Brain microvascular endothelial cell (primary cell): ENCODE data around the gene CINP.

Source experiments
- DNase-seq: peaks from one replicate; pipeline ENCODE4 v3.0.0-alpha.2; 2020
- H3K27ac ChIP-seq: fragments of 250-450 bp; sonication (Bioruptor Pico); 2 replicates; pipeline ENCODE4 v1.5.1; 2020; ENCODE audit warnings: mild to moderate bottlenecking, moderate library complexity
- H3K27me3 ChIP-seq: fragments of 250-450 bp; sonication (Bioruptor Pico); replicated peaks from 2 replicates; pipeline ENCODE4 v1.5.1; 2020; ENCODE audit warnings: mild to moderate bottlenecking
- H3K36me3 ChIP-seq: fragments of 250-450 bp; sonication (Bioruptor Pico); replicated peaks from 2 replicates; pipeline ENCODE4 v1.5.1; 2020; ENCODE audit warnings: mild to moderate bottlenecking
- H3K4me3 ChIP-seq: 2 replicates; pipeline ENCODE4 v1.5.1; 2011; ENCODE audit warnings: low read depth, mild to moderate bottlenecking, control low read depth, low read length, moderate library complexity
- in situ Hi-C: cut with HindIII; loops from 2 replicates; pipeline ENCODE4 v1.10.0; 2017; ENCODE audit warnings: low sequenced_read_pairs, low pct_ligation_motif_present
- TF ChIP-seq, protein P1 (sequence below): IDR thresholded peaks from 2 replicates; pipeline ENCODE4 v1.5.1; 2011; ENCODE audit warnings: low read depth, mild to moderate bottlenecking, moderate library complexity, low read length, control low read depth, inconsistent platforms; ENCODE audit errors: missing control alignments

CINP gene

GRCh38 chr14:102342238-102342637 is 20.5 kb downstream of the CINP start:
- TF ChIP-seq, protein P1, sequence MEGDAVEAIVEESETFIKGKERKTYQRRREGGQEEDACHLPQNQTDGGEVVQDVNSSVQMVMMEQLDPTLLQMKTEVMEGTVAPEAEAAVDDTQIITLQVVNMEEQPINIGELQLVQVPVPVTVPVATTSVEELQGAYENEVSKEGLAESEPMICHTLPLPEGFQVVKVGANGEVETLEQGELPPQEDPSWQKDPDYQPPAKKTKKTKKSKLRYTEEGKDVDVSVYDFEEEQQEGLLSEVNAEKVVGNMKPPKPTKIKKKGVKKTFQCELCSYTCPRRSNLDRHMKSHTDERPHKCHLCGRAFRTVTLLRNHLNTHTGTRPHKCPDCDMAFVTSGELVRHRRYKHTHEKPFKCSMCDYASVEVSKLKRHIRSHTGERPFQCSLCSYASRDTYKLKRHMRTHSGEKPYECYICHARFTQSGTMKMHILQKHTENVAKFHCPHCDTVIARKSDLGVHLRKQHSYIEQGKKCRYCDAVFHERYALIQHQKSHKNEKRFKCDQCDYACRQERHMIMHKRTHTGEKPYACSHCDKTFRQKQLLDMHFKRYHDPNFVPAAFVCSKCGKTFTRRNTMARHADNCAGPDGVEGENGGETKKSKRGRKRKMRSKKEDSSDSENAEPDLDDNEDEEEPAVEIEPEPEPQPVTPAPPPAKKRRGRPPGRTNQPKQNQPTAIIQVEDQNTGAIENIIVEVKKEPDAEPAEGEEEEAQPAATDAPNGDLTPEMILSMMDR, result no peak
- peaks cover 38% of the 10 kb centered on the region for H3K36me3 ChIP-seq
- no peaks in the 10 kb centered on the region for H3K27me3 ChIP-seq
- in situ Hi-C loops, result no loop called here
- H3K27ac ChIP-seq, result no peak overlapping the region
- DNase-seq, result no peak
- H3K4me3 ChIP-seq, result no peak overlapping the region

DNA sequence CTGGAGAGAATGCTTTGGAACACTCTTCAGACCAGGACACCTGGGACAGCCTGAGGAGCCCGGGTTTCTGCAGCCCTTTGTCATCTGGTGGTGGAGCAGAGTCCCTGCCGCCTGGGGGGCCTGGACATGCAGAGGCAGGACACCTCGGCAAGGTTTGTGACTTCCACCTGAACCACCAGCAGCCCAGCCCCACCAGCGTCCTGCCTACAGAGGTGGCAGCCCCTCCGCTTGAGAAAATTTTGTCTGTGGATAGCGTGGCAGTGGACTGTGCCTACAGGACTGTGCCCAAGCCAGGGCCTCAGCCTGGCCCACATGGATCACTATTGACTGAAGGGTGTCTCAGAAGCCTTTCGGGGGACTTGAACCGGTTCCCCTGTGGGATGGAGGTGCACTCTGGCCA is 21.1 kb downstream of the CINP start:
- Histone ChIP-seq H3K27ac (no peak overlapping the region), H3K4me3 (no peak overlapping the region), H3K27me3 (no peaks in the 10 kb centered on the region), H3K36me3 (peaks cover 37% of the 10 kb centered on the region)
- TF ChIP-seq, protein P1, result no peak
- DNase-seq, result no peak
- in situ Hi-C loops, result no loop called here

DNA sequence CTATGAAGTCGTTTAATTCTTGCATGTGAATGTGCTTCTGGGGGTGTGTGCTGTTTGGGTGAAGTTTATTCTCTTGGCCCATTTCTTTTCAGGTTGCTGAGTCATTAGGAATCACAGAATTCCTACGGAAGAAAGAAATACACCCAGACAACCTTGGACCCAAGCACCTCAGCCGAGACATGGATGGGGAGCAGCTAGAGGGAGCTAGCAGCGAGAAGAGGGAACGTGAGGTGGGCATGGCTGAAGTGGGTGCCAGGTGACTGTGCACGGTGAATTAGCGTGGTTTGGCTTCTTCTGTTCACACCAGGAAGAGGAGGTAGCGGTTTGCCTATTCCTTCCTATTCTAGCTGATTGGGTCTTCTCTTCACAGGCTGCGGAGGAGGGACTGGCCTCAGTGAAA is 24.0 kb downstream of the CINP start:
- H3K4me3 ChIP-seq, result no peak overlapping the region
- H3K27ac ChIP-seq, result no peak overlapping the region
- peaks cover 39% of the 10 kb centered on the region for H3K36me3 ChIP-seq
- in situ Hi-C loops, result no loop called here
- TF ChIP-seq, protein P1, result peak; percentile 7
- DNase-seq, result no peak
- no peaks in the 10 kb centered on the region for H3K27me3 ChIP-seq

DNA sequence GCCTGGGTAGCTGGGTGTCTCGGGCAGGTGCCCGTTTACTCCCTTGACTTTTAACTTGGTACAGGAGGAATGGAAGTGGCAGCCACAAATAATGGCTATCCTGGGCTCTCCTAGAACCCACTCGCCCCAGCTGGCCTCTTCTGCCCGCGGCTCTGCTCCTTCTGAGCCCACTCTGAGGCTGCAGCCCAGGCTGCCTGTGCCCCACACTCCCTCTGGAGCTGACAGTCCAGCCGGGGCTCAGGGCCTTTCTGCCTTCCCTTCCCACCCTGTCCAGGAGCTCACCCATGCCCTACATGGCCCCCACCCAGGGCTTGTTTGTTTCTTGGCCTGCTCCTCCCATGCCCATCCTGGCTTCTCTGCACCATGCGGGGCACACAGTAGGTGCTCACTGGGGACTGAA is 27.5 kb downstream of the CINP start:
- in situ Hi-C loops, result no loop called here
- Histone ChIP-seq H3K27me3 (no peaks in the 10 kb centered on the region), H3K27ac (no peak overlapping the region), H3K4me3 (no peak overlapping the region), H3K36me3 (peaks cover 25% of the 10 kb centered on the region)
- DNase-seq, result no peak
- TF ChIP-seq, protein P1, result no peak

GRCh38 chr14:102333795-102334705 is 28.6 kb downstream of the CINP start:
- Histone ChIP-seq H3K27me3 (no peaks in the 10 kb centered on the region), H3K36me3 (peaks cover 25% of the 10 kb centered on the region), H3K4me3 (no peak overlapping the region), H3K27ac (no peak overlapping the region)
- no peak for DNase-seq
- in situ Hi-C loops, result no loop called here
- TF ChIP-seq, protein P1, result no peak

DNA sequence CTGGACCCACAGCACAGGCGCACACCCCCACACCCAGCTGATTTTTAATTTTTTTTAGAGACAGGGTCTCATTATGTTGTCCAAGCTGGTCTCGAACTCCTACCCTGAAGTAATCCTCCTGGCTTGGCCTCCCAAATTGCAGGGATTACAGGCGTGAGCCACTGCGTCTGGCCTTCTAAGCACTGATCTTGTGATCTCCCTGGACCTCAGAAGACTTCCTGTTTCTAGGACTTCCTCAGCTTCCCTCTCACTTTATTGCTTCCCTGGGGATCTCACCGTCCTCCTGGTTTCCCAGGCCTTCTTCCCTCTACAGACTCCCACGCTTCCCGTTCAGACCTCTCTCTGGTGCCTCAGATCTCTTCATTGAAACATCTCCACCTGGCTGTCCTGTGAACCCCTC is 29.3 kb downstream of the CINP start:
- H3K27ac ChIP-seq, result no peak overlapping the region
- no peak for DNase-seq
- H3K36me3 ChIP-seq, result peaks cover 21% of the 10 kb centered on the region
- in situ Hi-C loops, result no loop called here
- TF ChIP-seq, protein P1, result no peak
- H3K4me3 ChIP-seq, result no peak overlapping the region
- H3K27me3 ChIP-seq, result no peaks in the 10 kb centered on the region
